Sciatic nerve (tissue), 2 donors: Measurements from ENCODE around the gene ANKS1B. TPM values are rescaled to one million over a fixed set of nuclear protein-coding genes. Genes with fewer than 3 reads are reported as not detected.
"Not testable (repeated sequence)": the region's sequence is repeated elsewhere in the genome, so short reads cannot be mapped to it uniquely, and the experiment has no call there.

Experiments
- ATAC-seq: fragments of 200-7000 bp; cut with Tn5 transposase; one replicate; pipeline ENCODE4 v1.9.1; 2020; ENCODE audit warnings: mild to moderate bottlenecking, moderate library complexity
- DNase-seq: peaks from one replicate; pipeline ENCODE4 v3.0.0-alpha.2; 2020; ENCODE audit warnings: low spot score
- intact Hi-C: fragments of 100-400 bp; cut with DNase I; formaldehyde crosslinking; loops from one replicate; pipeline ENCODE4 v1.14.2; 2022
- total RNA-seq: library from RNA; stranded (reverse); fragmentation: NEBNext Ultra II Directional; extraction: Animal tissue kit (Norgen Biotek cat#: 25700); gene quantifications from one replicate; pipeline ENCODE4 v1.2.1, GENCODE V29; 2021
- donor health status: DM: no; HTN: no; CAD: no.
- donor health status: DM: no; HTN: no; CAD: no.

Gene ANKS1B
- total RNA-seq, 1 donor from 2014 or later = 20.8 TPM

GRCh38 chr12:99039367-99040120 lies 945.2 kb downstream of the ANKS1B start:
- DNase-seq (no peak), ATAC-seq (no peak)
- intact Hi-C loops = loop anchor here (5.0 kb wide), 1 partner anchor 728 kb away; no protein-coding TSS in a partner anchor

GRCh38 chr12:99036566-99036965 lies 948.2 kb downstream of the ANKS1B start:
- intact Hi-C loops = no loop called here
- ATAC-seq = no peak

DNA sequence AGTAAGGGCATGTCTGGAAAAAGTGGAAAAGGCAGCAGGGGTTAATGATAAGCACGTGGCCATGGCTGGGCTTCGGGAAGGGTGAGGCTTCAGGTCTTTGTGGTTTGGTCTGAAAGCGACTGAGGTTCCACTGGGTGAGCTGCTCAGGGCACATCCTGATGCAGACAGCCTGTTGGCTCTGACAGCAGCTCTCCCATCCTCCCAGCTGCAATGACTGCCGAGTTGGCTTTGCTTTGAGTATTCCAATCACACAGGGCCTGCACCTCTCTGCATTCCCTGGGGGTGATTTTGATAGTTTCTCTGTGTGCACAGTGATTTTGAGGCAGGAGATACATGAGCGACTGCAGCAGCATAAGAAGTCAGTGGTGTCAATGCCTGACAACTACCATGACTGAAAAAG lies 948.9 kb downstream of the ANKS1B start:
- intact Hi-C loops = no loop called here
- DNase-seq (no peak), ATAC-seq (no peak)

More at GRCh38 chr12:99036566-99036965, 948.2 kb downstream of the ANKS1B start:
- no peak for DNase-seq

DNA sequence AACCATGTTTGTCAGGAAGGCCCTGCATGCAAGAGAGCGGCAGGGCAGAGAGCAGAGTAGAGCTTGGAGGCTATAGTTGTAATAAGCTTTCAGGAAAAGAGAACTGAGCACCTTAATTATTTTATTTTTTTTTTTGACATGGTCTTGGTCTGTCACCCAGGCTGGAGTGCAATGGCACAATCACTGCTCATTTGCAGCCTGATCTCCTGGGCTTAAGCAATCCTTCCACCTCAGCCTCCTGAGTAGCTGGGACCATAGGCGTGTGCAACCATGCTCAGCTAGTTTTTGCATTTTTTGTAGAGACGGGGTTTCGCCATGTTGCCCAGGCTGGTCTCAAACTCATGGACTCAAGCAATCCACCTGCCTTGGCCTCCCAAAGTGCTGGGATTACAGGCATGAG lies 950.5 kb downstream of the ANKS1B start:
- DNase-seq, intact Hi-C loops, ATAC-seq: not testable (repeated sequence)

DNA sequence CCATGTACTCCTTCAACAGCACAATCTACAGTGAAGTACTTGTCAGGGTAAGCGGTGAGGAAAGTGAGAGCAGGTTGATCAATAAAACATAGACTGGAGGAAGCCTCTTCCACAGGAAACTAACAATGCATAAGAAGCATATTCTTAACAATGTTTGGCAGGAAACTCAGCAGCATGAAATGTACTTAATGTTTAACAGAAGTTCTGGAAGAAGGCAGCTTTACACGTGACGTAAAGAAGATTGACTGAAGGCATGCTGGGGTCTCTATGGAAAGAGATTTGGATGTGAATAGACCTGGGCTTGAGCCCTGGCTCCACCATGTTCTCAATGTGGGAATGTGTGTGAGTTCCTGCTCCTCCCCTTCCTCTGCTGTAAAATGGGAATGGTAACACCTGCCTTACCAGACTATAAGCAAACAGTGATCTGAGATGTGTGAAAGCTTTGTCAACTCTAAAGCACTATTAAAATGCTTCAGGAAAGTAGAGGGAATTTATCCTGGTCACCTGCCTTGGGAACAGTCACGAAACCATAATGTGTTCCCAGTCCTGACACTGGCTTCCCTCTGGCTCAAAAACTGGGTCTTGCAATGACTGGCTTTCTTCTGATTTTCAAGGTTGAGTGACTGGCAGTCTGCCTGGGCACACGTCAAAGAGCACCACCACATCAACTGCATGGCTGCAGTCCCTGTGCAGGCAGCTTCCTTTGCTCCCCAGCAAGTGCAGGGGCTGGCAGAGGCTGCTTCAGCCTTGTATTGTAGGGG lies 955.0 kb downstream of the ANKS1B start:
- no peak for ATAC-seq
- DNase-seq = no peak
- intact Hi-C loops = no loop called here

- ATAC-seq (no peak), DNase-seq (no peak)
- intact Hi-C loops = no loop called here
Measured at GRCh38 chr12:99027461-99027860, 957.3 kb downstream of the ANKS1B start.

- intact Hi-C loops = no loop called here
- ATAC-seq = no peak
- no peak for DNase-seq
Measured at GRCh38 chr12:99027055-99027393, 957.7 kb downstream of the ANKS1B start.

DNA sequence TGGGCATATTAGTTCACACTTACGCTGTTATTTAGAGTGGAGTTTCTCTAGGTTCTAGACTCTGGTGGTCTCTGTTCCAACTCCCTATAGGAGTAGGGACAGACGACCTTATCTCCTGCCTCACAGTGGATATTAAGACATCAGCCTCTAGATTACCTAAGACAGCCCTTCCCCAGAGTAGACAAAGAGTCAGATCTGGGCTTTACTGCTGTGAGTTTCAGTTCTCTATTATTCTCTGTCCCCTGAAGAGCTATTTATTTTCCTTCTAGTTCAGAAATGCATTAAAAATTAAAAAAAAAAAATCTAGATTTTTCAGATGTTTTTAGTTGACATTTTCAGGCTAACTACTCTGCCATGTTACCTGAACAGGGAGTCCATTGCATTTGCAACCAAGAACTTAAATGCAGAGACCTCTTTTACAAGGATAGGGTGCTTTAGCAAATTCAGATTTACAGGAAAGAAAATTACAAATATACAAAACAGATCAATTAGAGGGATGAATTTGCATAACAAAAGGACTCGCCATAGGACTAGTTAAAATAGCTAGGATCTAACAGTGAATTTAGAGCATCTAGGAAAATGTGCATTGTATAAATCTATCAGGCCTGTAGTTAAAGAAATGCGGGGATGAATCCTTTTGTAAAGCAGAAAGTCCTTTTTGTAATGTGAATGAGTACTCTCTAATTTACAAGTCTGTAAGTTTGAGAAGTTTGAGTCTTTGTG lies 958.2 kb downstream of the ANKS1B start:
- DNase-seq (no peak), ATAC-seq (no peak)
- intact Hi-C loops = no loop called here

DNA sequence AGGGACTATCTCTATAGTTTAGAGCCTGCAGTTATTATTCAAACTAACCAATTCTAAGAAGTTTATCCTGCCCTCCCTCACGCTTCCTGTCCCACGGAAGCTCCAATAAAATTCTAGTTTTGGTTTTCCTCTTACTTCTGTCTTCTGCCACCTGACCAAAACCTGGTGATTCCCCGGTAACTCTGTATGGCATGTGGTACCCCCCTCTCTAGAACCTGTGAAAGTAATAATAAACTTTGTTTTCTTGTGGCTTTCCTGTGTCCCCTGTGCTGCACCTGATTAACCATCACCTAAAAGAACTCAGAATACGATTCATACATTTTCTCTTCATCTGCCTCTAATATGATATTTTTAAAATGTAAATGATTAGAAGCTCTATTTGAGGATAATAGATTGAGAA lies 959.9 kb downstream of the ANKS1B start:
- ATAC-seq = no peak

DNA sequence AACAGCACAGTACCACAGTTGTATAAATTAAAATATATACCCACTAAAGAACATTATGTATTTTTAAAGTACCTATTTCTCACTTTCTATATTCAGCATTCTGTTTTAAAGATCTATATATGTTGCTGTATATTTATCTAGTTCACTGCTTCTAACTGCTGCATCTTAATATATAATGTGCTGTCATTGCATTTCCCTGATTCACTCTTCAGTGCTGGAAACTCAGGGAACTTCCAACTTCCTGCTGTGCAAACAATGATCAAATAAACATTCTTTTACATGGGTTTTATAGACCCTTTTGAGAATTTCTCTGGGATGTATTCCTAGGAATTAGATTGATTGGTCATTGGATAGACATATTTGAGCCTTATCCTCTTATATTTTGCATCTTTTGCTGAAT lies 960.5 kb downstream of the ANKS1B start:
- intact Hi-C loops = no loop called here
- ATAC-seq = no peak
- DNase-seq = no peak

More for the DNA sequence above, 959.9 kb downstream of the ANKS1B start:
- intact Hi-C loops = no loop called here
- DNase-seq = no peak

DNA sequence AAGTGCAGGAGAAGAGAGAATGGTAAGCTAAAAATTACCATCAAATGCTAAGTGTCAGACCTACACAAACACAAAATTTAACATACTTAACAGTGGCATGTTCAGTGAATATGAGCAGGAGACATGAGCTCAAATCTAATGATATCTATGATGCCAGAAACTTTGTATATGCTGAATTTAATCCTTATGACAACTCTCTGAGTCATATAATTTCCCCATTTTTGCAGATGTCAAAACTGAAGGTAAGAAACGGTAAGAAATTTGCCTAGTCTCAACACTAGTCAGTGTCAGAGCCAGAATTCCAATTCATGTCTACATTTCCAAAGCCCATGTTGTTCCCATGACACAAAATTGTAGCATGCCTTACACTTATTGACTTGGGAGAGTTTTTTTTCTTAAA lies 963.9 kb downstream of the ANKS1B start:
- DNase-seq = no peak
- intact Hi-C loops = no loop called here
- no peak for ATAC-seq

- intact Hi-C loops = no loop called here
- ATAC-seq = no peak
- DNase-seq = no peak
Measured at GRCh38 chr12:99019798-99020197, 964.9 kb downstream of the ANKS1B start.

- DNase-seq (no peak), ATAC-seq (no peak)
- intact Hi-C loops = no loop called here
Measured at GRCh38 chr12:99017971-99018370, 966.8 kb downstream of the ANKS1B start.

GRCh38 chr12:99009654-99010296 lies 975.0 kb downstream of the ANKS1B start:
- DNase-seq = no peak
- intact Hi-C loops = loop anchor here (5.0 kb wide), 1 partner anchor 302 kb away; no protein-coding TSS in a partner anchor
- ATAC-seq = no peak

GRCh38 chr12:99005601-99006000 lies 979.1 kb downstream of the ANKS1B start:
- intact Hi-C loops = loop anchor here (5.0 kb wide), 1 partner anchor 298 kb away; no protein-coding TSS in a partner anchor
- ATAC-seq = no peak
- DNase-seq = no peak

- intact Hi-C loops = loop anchor here (5.0 kb wide), 1 partner anchor 298 kb away; no protein-coding TSS in a partner anchor
- DNase-seq (no peak), ATAC-seq (no peak)
Measured at GRCh38 chr12:99004799-99005466, 979.8 kb downstream of the ANKS1B start.

DNA sequence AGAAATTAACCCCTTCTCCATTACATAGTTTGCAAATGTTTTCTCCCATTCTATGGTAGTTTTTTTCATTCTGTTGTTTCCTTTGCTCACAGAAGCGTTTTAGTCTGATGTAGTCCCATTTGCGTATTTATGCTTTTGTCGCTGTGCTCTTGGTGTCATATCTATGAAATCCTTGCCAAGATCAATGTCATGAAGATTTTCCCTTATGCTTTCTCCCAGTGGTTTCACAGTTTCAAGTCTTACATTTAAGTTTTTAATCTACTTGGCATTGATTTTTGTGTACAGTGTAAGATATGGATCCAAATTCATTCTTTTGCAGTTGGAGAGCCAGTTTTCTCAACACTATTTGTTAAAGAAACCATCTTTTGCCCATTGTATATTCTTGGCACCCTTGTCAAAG lies 982.0 kb downstream of the ANKS1B start:
- ATAC-seq (no peak), DNase-seq (no peak)
- intact Hi-C loops = no loop called here

DNA sequence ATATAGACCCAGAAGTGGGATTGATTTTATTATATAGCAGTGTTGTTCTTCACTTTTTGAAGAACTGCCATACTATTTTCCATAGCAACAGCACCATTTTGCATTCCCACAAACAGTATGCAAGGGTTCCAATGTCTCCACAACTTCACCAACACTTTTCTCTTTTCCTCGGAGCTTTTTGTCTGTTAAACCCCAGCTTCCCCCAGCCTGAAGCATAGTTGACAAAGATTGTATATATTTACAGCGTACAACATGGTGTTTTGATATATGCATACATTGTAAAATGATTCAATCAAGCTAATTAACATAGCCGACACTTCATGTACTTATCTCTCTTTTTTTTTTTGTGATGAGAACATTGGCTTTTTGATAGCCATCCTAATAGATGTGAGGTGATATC lies 982.6 kb downstream of the ANKS1B start:
- intact Hi-C loops = no loop called here
- ATAC-seq = no peak
- DNase-seq = no peak

DNA sequence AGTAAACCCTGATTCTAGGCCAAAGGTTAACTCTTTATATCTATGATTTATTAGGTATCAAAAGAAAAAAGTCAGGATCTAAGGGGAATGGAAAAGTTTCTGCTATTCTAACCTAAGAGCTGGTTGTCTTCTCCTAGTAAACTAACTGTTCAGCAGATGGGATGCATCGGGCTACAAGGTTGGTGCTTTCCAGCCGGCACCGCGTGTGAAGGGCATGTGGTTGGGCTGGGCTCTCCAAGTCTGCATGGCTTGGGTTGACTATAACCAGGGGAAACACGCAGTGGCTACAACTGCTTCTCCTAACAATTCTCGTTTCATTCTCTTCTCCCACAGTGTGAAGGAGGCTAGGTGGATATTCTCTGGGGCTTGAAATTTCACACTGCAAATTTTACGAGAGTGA lies 985.2 kb downstream of the ANKS1B start:
- ATAC-seq = peak; percentile 59
- intact Hi-C loops = no loop called here
- no peak for DNase-seq
